NB4 (cell line): ENCODE data around the gene RER1.

Experiments
- POLR2A ChIP-seq: IDR thresholded peaks from 2 replicates; pipeline ENCODE4 v1.6.1; 2011; ENCODE audit warnings: mild to moderate bottlenecking; ENCODE audit not compliant: insufficient read length; ENCODE audit errors: extremely low read depth
- TF ChIP-seq, protein P1 (sequence below): IDR thresholded peaks from one replicate; pipeline ENCODE4 v1.5.1; 2012; ENCODE audit warnings: low read depth, low read length

DNA sequence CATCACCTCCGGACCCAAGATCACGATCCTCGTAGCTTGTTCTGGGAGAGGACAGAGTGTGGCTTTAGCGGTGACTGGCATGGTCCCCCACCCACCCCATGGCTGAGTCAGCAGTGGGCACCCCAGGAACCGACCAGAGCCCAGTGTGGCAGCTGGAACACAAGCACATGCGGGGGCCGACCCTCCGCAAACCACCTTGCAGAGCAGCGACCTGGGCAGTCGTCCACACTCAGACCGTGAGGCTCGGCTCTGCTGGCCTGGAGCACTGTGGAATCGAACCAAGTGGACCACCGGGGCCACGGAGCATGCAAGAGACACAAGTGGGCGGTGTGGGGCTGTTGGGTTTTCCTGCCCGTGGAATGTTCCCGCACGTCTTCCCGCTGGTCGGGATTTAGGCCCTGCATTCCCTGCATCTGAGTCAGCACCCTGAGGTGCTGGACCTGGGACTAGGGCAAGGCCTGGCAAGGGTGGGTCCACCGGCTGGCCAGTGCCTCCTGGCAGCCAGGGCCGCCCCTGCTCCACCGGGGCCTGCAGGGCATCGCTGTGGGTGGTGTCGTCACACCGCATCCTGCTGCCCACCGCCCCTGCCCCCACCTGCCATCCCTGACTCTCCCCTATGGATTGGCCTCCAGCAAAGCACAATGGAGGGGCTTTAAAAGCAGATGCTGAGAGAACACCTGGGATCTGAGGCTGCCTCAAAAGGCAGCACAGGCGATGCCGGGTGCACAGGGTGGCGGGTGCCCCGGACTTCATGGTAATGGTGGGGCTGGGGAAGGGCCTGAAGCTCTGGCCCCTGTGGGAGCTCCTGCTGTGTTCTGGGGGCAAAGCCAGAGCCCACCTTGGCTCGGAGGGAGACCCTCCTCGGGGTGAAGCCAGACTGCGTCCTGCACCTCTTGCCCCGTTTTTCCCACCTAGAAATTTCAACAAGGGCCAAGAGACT lies 18.8 kb upstream of the RER1 start:
- TF ChIP-seq, protein P1, sequence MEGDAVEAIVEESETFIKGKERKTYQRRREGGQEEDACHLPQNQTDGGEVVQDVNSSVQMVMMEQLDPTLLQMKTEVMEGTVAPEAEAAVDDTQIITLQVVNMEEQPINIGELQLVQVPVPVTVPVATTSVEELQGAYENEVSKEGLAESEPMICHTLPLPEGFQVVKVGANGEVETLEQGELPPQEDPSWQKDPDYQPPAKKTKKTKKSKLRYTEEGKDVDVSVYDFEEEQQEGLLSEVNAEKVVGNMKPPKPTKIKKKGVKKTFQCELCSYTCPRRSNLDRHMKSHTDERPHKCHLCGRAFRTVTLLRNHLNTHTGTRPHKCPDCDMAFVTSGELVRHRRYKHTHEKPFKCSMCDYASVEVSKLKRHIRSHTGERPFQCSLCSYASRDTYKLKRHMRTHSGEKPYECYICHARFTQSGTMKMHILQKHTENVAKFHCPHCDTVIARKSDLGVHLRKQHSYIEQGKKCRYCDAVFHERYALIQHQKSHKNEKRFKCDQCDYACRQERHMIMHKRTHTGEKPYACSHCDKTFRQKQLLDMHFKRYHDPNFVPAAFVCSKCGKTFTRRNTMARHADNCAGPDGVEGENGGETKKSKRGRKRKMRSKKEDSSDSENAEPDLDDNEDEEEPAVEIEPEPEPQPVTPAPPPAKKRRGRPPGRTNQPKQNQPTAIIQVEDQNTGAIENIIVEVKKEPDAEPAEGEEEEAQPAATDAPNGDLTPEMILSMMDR = no peak
- no peak for TF ChIP-seq POLR2A
